Fibroblast of upper back skin (primary cell): Measurements from ENCODE around the gene GHITM.
"Not testable (repeated sequence)": the region's sequence is repeated elsewhere in the genome, so short reads cannot be mapped to it uniquely, and the experiment has no call there.

Experiments
- DNase-seq: peaks from one replicate; pipeline ENCODE4 v3.0.0-alpha.2; 2013

Gene GHITM

GRCh38 chr10:84139126-84140035, at the start of gene GHITM:
GHITM (plus strand) TSS chr10:84139509; CDS start chr10:84141501, 1,992 bp downstream.
- DNase-seq: peak; percentile 99

GRCh38 chr10:84095811-84096497, 43.4 kb upstream of the GHITM start:
- DNase-seq: peak; percentile 50

- DNase-seq: peak; percentile 23
These were observed 41.4 kb upstream of the GHITM start for GRCh38 chr10:84097787-84098353.

DNA sequence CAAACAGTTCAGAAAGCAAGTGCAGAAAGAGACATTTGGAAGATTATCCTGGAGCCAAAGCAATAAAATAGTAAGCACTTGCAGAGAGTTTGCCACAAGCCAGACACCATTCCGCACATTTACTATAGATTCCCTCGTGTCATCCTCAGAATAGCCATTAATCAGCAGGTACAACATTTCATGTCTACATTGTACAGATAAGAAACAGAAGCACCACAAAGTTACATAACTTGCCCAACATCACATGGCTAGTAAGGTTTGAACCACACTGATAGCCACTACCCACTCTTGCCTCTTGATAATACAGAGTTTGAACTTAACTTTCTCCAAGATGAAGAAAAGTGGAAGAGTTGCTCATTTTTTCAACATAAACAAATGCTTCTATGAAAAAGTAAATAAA, 40.6 kb upstream of the GHITM start:
- no peak for DNase-seq

DNA sequence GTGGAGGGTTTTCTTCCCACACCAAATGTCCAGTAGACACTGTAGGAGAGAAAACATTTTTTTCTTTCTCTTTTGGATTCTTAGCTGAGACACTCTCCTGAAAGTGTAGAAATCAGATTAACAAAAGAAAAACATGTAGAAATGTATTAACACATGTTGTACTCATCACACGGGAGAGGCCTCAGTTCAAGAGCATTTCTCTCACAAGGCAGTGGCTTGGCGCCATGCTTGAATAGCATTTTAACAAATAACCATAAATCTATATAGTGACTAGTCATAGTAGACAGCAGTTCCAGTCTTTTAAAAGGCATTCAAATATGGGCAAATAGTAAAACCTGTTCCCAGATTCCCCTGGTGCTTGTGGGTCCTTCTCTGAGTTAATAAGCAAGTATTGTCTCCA, 38.3 kb upstream of the GHITM start:
- no peak for DNase-seq

DNA sequence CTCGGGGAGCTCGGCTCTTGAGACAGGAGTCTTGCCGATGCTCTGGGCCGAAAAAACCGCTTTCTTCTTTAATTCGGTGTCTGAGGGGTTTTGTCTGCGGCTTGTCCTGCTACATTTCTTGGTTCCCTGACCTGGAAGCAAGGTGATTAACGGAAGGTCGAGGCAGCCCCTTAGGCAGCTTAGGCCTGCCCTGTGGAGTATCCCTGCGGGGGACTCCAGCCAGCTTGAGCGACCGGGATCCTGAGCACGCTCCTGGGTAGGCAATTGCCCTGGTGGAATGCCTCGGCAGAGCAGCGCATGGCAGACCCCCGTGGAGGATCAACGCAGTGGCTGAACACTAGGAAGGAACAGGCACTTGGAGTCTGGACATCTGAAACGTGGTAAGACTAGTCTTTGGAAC, 30.5 kb upstream of the GHITM start:
- no peak for DNase-seq

DNA sequence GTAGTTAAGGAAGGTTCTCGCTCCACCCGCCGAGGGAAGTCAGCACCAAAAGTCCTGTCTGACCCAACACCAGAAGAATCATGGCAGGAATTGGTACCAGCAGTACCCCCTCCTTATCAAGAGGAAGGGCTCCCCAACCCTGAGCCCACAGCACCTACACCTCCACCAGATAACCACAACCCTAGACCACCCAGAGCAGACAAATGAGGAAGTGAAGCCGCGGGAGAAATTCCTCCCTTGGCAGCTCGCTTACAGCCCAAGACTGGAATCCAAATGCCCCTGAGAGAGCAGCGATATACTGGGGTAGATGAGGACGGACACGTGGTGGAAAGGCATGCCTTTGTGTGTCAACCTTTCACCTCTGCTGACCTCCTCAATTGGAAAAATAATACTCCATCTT, 29.5 kb upstream of the GHITM start:
- DNase-seq: not testable (repeated sequence)

DNA sequence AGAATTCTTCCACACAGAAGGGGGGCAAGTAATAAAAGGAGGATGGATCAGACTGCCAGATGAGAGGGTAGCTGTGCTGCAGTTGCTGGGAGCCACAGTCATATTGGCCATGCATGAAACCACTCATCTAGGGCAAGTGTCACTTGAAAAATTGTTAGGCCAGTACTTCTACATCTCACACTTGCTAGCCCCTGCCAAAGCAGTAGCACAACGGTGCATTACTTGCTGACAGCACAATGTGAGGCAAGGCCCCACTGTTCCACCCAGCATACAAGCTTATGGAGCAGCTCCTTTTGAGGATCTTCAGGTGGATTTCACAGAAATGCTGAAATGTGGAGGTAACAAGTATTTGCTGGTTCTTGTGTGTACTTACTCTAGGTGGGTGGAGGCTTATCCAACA, 25.8 kb upstream of the GHITM start:
- not testable (repeated sequence) for DNase-seq

- DNase-seq: no peak
These were observed 25.1 kb upstream of the GHITM start for GRCh38 chr10:84114088-84114667.

DNA sequence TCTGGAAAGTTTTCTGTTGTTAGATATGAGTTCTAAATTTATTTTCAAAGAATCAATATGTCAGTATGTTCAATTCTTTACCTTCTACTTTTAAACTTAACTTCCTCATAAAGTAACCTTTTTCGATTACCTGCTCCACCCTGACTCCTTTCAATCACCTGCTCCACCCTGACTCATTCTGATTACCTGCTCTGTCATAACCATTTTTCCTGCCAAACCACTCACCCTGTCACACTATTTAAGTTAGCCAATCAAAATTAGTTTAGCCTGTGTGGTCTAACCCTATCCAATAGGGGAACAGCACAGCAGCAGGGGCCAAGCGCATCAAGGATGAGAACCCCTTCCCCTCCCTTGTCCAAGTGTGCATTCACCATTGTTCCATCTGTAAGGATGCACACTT, 22.1 kb upstream of the GHITM start:
- DNase-seq: not testable (repeated sequence)

DNA sequence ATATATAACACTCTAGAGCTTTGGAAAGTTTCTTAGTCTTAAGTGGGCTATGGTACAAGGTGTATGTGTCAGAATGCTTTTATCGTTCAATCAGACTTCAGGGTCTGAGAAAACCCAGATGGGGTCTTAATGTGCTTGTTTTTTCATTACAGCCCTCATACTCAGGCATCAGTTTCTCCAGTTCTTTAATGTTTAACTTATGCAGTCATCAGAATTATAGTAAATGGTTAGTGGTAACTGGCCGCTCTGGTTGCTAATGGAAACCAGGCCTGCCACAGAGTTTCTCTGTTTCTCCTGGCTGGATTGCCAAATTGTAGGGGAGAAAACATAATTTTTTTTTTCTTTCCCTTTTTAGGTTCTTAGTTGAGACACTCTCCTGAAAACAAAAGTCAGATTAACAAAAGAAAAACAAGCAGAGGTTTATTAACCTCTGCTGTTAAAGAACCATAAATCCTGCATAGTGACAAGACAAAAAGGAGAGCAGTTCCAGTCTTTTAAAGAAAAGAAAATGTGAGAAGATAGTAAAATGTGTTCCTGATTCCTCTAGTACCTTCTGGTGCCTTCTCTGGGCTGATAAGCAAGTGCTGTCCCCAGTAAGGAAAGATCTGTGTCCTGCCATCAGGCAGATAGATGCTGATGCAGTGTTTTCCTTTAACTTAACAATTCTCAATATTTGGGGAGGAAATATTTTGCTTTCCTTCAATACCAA, 21.5 kb upstream of the GHITM start:
- DNase-seq: no peak

- DNase-seq: no peak
These were observed 20.8 kb upstream of the GHITM start for GRCh38 chr10:84118395-84119006.

DNA sequence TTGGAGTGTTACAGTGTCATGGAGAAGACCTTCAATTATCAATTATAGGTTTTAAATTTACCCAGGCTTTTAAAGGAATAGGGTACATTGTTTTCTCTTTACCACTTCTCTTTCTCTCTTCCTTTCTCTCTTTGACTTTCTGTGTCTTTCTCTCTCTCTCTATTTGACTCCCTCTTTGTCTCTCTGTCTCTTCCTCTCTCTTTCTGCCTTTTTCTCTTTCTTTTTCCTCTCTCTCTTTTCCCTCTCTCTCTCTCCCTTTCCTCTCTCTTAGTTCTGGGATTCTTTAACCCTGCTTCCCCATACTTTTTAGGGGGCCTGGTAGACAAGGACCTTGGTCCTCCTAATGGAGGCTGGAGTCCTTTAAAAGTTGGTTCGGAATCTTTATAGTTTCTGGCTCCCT, 15.9 kb upstream of the GHITM start:
- no peak for DNase-seq

DNA sequence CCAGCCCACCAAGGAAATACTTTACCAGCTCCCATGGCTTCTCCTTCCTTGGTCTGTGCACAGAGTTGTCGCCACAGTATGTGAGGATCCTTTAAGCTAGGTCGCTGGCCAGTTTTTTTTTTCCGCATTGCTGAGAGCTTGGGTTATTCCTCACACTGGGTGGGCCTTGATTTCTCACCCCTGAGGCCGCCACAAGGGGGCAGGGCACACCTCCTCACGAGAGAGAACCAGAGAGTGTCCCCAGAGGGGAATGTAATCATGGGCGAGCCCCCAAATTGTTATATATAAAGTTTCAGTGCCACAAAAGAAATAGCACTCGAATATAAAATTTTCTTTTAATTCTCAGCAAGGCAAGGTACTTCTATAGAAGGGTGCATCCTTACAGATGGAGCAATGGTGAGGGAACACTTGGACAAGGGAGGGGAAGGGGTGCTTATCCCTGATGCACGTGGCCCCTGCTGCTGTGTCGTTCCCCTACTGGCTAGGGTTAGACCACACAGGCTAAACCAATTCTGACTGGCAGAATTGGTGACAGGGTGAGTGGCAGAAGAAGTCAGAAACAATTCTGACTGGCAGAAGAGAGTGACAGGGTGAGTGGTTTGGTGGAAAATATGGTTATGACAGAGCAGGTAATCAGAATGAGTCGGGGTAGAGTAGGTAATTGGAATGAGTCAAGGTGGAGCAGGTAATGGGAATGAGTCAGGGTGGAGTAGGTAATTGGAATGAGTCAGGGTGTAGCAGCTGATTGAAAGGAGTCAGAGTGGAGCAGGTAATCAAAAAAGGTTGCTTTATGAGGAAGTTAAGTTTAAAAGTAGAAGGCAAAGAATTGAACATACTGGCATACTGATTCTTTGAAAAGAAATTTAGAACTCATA, 13.2 kb upstream of the GHITM start:
- DNase-seq: not testable (repeated sequence)

GRCh38 chr10:84126785-84127167, 12.5 kb upstream of the GHITM start:
- no peak for DNase-seq

GRCh38 chr10:84135836-84136235, 3.5 kb upstream of the GHITM start:
- no peak for DNase-seq

GRCh38 chr10:84137811-84138210, 1.5 kb upstream of the GHITM start:
- DNase-seq: no peak

DNA sequence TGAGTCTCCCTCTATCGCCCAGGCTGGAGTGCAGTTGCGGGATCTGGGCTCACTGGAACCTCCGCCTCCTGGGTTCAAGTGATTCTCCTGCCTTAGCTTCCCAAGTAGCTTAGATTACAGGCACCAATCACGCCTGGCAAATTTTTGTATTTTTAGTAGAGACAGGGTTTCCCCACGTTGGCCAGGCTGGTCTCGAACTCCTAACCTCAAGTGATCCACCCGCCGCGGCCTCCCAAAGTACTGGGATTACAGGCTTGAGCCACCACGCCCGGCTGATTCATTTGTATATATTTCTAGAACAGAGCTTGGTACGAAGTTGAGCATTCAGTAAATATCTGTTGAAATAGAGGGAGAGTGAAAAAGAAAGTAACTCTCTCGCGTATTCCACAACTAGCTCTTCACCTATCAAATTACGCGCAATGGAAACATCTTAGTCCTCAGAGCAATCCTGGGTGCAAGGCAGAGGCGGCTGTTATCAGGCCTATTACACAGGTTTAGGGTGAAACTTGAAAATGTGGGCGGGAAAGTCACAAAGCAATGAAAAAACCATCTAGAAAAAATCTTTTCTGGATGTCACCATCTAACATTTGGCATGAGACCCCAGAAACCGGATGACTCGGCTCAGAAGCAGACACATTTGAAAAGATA, 707 bp upstream of the GHITM start:
- DNase-seq: no peak

GRCh38 chr10:84140036-84140379, 699 bp downstream of the GHITM start:
- DNase-seq: peak; percentile 46

DNA sequence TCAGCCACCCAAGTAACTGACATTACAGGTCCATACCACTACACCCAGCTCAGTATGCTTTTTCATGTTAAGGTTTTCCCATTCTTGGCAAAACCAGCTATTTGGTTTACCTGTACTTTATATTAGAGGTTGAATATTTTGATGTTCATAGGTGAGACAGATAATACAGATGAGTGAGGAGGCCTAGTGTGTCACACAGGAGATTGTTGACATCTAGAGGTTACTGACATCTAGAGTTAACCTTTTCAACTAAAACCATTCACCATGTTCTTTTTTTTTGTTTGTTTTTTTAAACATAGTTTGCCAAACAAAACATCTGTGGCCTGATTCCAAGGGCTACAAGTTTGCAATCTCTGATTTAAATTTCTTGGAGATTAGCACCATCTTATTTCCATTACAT, 8.0 kb downstream of the GHITM start:
- DNase-seq: no peak
